Smooth muscle cell of the brain vasculature (primary cell): ENCODE measurements around the gene SLC6A3.
"Not testable (repeated sequence)": the region's sequence is repeated elsewhere in the genome, so short reads cannot be mapped to it uniquely, and the experiment has no call there.

Source experiments
- DNase-seq: peaks from one replicate; pipeline ENCODE4 v3.0.0-alpha.2; 2012; ENCODE audit warnings: low read depth, low spot score

The SLC6A3 gene

GRCh38 chr5:1422522-1422921 is 22.7 kb downstream of the SLC6A3 start:
- not testable (repeated sequence) for DNase-seq

GRCh38 chr5:1421521-1422341 is 23.5 kb downstream of the SLC6A3 start:
- DNase-seq = no peak

GRCh38 chr5:1420211-1421195 is 24.7 kb downstream of the SLC6A3 start:
- DNase-seq = no peak

DNA sequence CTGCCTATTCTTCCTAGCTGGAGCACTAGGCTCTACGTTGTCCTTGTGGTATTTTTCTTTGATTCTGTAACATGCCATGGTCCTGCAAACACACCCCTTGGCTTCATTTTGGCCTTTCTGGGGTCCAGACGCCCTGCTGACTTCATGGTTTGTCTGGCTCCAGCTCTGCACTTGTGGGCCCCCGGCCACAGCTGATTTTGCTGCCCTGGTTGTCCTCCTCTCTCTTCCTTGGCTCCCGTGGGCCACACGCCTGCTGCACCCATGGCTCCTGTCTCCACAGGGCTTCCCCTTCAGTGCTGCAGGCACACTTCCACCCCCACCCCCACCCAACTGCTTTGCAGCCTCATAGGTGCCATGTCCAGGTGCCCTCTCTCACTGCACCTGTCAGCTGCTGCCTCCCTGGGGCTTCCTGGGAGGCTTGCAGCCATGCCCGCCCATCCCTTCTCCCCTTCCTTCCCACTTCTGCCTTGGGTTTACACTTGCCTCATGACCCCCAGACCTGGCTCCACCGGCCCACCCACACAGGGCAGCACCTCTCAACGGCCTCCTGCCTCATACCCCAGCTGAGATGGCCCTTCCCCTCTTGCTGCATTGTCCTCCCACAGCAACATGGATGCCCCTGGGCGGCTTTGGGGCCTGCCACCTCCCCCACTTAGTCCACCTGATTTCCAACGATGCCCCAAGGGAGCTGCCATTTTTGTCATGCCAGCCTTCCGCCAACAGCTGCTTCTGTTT is 25.6 kb downstream of the SLC6A3 start:
- no peak for DNase-seq

DNA sequence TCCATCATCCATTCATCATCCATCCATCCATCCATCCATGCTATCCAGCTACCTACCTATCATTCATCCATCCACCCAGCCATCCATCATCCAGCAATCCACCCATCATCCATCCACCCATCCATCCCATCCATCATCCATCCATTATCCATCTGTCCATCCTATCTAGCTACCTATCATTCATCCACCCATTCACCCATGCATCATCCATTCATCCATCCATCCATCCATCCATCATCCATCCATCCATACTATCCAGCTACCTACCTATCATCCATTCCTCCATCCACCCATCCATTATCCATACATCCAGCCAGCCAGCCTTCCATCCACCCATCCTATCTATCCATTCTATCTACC is 26.3 kb downstream of the SLC6A3 start:
- DNase-seq = no peak

GRCh38 chr5:1418238-1418920 is 26.9 kb downstream of the SLC6A3 start:
- DNase-seq = no peak

GRCh38 chr5:1417586-1418225 is 27.5 kb downstream of the SLC6A3 start:
- DNase-seq = no peak

GRCh38 chr5:1416856-1417469 is 28.3 kb downstream of the SLC6A3 start:
- DNase-seq = no peak

- DNase-seq = no peak
Observed at GRCh38 chr5:1415626-1416360, 29.4 kb downstream of the SLC6A3 start.

GRCh38 chr5:1415059-1415425 is 30.2 kb downstream of the SLC6A3 start:
- no peak for DNase-seq

DNA sequence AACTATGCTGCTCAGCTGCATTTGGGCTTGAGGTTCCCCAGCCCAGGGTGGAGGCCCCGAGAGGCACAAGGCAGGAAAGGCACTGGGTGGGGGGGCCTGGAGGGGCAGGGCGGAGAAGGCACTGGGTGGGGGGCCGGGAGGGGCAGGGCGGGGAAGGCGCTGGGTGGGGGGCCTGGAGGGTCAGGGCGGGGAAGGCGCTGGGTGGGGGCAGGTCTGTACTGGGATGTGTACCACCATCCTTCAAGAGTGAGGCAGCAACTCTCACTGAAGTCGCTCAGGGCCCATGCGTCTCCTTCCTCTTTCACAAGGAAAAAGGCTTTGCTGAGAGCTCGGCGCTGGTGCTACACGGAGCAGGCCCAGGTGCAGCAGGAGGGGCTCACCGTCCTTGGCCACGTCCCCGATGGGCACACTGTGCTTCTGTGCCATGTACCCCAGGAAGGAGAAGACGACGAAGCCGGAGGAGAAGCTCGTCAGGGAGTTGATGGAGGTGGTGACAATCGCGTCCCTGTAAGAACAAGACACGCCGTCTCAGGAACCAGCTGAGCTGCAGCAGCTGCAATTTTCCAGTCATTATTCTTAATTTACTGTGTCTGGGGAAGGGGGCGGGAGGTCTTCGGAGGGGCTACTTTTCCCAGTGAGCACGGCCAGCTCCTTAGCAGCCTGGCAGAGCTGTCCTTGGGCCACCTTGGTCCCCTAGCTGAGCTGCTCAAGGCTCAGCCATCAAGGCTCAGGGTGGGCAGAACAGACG is 30.8 kb downstream of the SLC6A3 start:
- DNase-seq = no peak

DNA sequence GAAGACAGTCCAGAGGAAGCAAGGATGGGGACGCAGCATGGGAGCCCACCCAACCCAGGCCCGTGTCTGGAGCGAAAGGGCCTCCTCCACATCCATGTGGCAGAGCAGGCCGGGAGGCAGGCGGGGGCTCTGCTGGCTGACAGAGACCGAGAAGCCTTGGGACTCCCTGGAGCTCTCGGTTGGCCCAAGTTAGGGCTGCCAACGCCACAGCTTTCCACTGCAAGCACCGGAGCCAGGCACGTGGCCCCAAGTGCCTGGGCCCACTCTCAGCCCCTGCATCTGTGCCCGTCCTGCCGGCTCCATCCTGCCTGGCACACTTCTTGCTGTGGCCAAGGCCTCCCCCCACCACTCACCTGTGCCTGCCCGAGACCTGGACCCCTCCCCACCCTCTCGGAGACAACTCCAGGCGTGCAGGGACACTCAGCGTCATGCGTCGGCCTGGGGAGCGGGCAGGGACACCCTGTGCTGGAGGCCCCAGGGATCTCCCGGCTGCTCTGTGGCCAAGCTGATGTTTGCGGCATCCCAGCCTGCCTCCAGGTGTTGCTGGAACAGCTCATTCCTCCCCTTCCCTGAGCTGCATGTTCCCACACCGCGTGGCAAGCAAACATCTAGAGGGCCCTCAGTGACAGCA is 31.5 kb downstream of the SLC6A3 start:
- no peak for DNase-seq

DNA sequence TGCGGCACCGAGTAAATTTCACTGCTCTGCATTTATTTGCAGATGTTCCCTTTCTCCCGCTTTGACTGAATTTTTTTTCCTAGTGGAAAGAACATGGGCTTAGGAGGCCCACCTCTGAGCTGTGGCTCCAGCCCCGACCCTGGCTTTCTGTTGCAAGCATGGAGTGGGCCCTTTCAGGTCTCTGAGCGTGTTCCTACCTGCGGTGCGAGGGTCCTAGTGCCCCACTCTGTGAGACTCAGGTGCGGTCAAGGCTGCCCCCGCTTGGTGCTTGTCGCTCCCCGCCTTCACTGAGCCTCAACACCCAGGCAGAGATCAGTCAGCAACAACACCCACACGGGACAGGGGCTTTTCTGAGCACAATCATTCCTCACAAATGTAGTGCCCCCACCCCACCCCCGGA is 32.0 kb downstream of the SLC6A3 start:
- no peak for DNase-seq

DNA sequence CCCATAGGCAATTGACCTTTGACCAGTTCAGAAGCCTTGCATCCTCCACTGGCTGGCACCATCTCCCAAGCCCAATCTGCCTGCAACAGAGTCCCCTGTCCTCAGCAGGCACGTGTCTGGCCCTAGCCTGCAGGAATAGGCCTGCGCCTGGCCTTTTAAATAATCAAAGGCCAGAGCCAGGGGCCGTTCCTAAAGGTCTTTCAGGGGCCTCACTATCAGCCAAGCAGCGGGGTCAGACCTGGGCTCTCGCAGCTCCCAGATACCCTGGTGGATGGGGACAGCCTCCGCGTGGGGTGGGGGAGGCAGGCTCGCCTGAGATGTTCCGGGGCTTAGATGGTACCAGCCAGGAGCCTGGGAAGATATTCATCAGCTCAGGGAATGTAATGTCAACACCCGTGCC is 32.6 kb downstream of the SLC6A3 start:
- no peak for DNase-seq

DNA sequence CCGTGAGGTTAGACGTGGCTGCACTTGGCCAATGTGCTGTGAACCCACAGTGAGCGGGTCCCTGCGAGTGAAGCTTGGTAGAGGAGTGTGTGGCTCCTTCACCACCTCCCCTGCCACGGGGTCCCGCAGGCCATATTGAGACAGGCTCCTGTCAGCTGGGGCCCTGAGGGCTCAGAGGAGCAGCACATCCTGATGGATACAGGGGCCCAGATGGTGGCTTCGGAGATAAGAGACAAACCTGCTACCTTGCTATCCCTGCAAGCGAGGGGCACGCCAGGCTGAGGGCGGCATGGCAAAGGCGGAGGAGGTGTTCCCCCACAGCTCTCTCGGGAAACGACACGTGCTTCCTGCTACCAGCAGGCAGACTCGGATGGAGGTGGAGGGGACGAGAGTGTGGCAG is 33.1 kb downstream of the SLC6A3 start:
- DNase-seq = no peak

DNA sequence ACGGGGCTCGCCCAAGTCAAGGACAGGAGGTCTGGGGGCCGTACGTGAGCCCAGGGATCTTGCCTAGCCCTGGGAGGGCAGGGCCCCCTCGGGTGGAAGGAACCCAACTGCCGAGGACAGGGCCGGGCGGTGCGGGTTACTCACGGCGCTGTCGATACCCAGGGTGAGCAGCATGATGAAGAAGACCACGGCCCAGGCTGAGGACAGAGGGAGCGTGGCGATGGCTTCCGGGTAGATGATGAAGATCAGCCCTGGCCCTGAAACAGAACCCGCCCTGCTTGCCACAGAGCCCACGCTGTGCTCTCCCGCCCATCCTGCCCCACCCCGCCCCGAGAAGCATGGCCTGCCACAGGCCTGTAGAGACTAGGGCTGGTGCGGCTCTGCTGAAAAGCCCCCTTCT is 34.1 kb downstream of the SLC6A3 start:
- no peak for DNase-seq

GRCh38 chr5:1410156-1411014 is 34.9 kb downstream of the SLC6A3 start:
- DNase-seq = no peak
